ENCODE data around the gene ZC3H12A. TPM values are rescaled to one million over a fixed set of nuclear protein-coding genes. Genes with fewer than 3 reads are reported as not detected.

The ZC3H12A gene
- total RNA-seq, 1 experiment from 2014 or later: 51.4 TPM

DNA sequence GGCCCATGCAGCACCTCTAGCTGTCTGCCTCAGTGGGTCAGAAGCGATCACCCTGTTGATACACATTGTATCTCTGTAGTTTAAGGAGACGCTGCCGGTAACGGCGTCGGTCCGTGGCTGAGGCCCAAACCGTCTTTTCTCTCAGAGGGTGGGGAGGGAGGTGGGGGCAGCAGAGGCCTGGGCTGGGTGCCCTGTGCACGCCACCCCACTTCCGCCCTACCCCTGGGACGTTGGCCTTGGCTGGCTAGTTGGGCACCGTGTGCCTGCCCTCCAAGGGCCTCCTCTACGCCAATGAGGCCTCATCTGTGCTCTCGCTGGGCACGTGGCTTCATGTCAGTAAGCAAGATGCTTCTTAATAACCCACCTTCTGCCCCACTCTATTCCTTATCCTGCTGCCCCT is 9.4 kb downstream of the ZC3H12A start:
- no TSS peak for BruUV-seq (replicated peaks)
- POLR2A ChIA-PET: interaction anchor here (2.0 to 4.7 kb wide), 2 partner anchors 9 to 18 kb away, joined by 9 to 138 read pairs; partner anchors contain the start of gene ZC3H12A
- Mint-ChIP-seq H3K27ac (ENCODE audit: low read depth, unreplicated experiment) (no peak overlapping the region), H3K27me3 (ENCODE audit: insufficient read depth, unreplicated experiment) (no peaks in the 10 kb centered on the region), H3K4me1 (ENCODE audit: insufficient read depth, unreplicated experiment) (peaks cover 36% of the 10 kb centered on the region), H3K9me3 (ENCODE audit: unreplicated experiment) (no peaks in the 10 kb centered on the region), H3K4me3 (ENCODE audit: unreplicated experiment) (no peak overlapping the region), H3K36me3 (ENCODE audit: insufficient read depth, unreplicated experiment) (peaks cover 86% of the 10 kb centered on the region)
- CTCF ChIA-PET: interaction anchor here (0.9 to 13.0 kb wide), 4 partner anchors 9 to 35 kb away, joined by 3 to 234 read pairs (median 74); partner anchors contain the start of gene ZC3H12A
- peak; percentile 21 for DNase-seq (ENCODE audit: unreplicated experiment)
- intact Hi-C loops (cut with micrococcal nuclease): no loop called here
- TF ChIP-seq, protein P1, sequence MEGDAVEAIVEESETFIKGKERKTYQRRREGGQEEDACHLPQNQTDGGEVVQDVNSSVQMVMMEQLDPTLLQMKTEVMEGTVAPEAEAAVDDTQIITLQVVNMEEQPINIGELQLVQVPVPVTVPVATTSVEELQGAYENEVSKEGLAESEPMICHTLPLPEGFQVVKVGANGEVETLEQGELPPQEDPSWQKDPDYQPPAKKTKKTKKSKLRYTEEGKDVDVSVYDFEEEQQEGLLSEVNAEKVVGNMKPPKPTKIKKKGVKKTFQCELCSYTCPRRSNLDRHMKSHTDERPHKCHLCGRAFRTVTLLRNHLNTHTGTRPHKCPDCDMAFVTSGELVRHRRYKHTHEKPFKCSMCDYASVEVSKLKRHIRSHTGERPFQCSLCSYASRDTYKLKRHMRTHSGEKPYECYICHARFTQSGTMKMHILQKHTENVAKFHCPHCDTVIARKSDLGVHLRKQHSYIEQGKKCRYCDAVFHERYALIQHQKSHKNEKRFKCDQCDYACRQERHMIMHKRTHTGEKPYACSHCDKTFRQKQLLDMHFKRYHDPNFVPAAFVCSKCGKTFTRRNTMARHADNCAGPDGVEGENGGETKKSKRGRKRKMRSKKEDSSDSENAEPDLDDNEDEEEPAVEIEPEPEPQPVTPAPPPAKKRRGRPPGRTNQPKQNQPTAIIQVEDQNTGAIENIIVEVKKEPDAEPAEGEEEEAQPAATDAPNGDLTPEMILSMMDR (IDR thresholded peaks at IDR 0.05; ENCODE audit: unreplicated experiment): no peak

DNA sequence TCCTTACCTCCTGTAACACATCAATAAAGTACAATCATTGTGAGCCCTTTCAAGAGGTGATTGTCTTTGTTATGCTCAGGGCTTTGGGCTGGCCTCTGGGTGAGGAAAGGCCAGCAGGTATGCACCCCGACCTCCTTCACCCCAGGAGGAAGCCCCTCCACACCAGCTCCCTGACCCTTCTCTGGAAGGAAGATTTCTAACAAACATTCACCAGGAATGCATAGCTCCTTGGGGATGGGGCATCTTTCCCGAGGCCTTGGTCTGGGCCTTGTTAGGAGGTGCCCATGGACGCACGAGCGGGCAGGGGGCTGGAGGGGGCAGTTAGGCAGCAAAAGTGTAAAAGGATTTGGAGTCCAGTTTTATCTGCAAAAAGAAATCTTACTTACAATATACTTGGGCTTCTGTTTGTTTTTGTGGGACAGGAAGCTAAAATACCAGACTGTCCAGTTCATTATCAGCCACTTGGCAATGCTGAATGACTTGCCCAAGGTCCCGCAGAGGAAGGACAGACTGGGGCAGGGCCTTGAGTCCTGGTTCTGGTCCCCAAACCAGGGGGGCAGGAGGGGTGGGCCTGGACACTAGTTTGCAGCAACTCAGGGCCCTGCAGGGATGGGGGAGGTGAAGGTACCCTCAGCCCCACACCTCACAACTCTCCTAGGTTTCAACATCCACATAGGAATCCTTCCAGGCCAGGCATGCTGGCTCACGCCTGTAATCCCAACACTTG is 10.1 kb downstream of the ZC3H12A start:
- Mint-ChIP-seq H3K9me3 (ENCODE audit: unreplicated experiment) (no peaks in the 10 kb centered on the region), H3K27me3 (ENCODE audit: insufficient read depth, unreplicated experiment) (no peaks in the 10 kb centered on the region), H3K4me1 (ENCODE audit: insufficient read depth, unreplicated experiment) (peaks cover 30% of the 10 kb centered on the region), H3K27ac (ENCODE audit: low read depth, unreplicated experiment) (no peak overlapping the region), H3K4me3 (ENCODE audit: unreplicated experiment) (no peak overlapping the region), H3K36me3 (ENCODE audit: insufficient read depth, unreplicated experiment) (peaks cover 79% of the 10 kb centered on the region)
- POLR2A ChIA-PET: interaction anchor here (0.6 to 4.7 kb wide), 9 partner anchors 9 to 50 kb away, joined by 3 to 138 read pairs (median 6); partner anchors contain the start of gene ZC3H12A
- TF ChIP-seq, protein P1 (IDR thresholded peaks at IDR 0.05; ENCODE audit: unreplicated experiment): no peak
- DNase-seq (ENCODE audit: unreplicated experiment): peak; percentile 75
- no TSS peak for BruUV-seq (replicated peaks)
- CTCF ChIA-PET: interaction anchor here (1.3 to 13.0 kb wide), 3 partner anchors 10 to 31 kb away, joined by 3 to 234 read pairs (median 144); partner anchors contain the start of gene ZC3H12A
- intact Hi-C loops (cut with micrococcal nuclease): no loop called here

DNA sequence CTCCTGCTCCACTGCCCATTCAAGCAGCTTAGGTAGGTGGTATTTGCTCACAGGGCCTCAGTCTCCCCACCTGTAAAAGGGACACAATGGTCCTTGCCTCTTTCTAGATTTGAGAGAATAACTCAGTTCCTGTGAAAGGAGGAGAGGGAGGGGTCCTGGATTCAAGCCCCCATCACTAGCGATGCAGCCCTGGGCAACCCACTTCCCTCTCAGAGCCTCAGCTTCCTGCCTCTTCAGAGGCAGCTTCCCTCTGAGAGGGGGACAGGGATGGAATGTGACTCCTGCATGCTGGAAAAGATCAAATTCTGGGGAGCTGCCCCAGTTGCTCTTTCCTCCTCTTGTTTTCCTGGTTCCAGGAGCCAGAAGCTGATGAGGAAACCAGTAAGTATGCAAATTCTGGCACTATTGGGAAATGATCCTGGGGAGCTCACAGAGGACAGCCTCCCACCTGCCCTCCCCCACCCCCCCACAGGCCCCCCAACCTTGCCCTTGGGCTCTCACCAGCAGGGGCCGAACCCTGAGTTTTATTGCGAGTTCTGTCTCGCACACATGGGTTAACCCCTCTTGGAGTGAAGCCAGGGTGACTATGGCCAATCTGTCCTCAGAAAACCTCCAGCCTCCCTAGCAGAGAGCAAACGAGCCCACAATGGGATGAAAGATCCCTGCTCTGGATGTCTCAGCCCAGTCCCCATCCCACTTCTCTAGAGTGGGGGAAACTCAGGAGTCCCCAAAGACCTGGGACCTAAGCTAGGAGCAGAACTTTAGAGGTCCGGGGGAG is 11.7 kb downstream of the ZC3H12A start:
- Mint-ChIP-seq H3K9me3 (ENCODE audit: unreplicated experiment) (no peaks in the 10 kb centered on the region), H3K4me1 (ENCODE audit: insufficient read depth, unreplicated experiment) (peaks cover 27% of the 10 kb centered on the region), H3K36me3 (ENCODE audit: insufficient read depth, unreplicated experiment) (peaks cover 73% of the 10 kb centered on the region), H3K4me3 (ENCODE audit: unreplicated experiment) (no peak overlapping the region), H3K27me3 (ENCODE audit: insufficient read depth, unreplicated experiment) (no peaks in the 10 kb centered on the region), H3K27ac (ENCODE audit: low read depth, unreplicated experiment) (peak overlapping the region; percentile 37)
- ChIA-PET CTCF (interaction anchor here (0.6 to 13.0 kb wide), 22 partner anchors 10 to 969 kb away, joined by 3 to 234 read pairs (median 4); partner anchors contain the start of genes MEAF6 and ZC3H12A), POLR2A (interaction anchor here (0.9 to 4.7 kb wide), 11 partner anchors 10 to 194 kb away, joined by 3 to 138 read pairs (median 9); partner anchors contain the start of genes MEAF6 and ZC3H12A)
- peak; percentile 78 for DNase-seq (ENCODE audit: unreplicated experiment)
- BruUV-seq (replicated peaks): no TSS peak
- TF ChIP-seq, protein P1 (IDR thresholded peaks at IDR 0.05; ENCODE audit: unreplicated experiment): no peak
- intact Hi-C loops (cut with micrococcal nuclease): no loop called here
